HepG2 (cell line): ENCODE measurements around the gene NT5C2. TPM values are rescaled to one million over a fixed set of nuclear protein-coding genes. Genes with fewer than 3 reads are reported as not detected.

Experiments used
- ATAC-seq: fragments of 200-7000 bp; cut with Tn5 transposase; 3 replicates; pipeline ENCODE4 v1.9.1; 2020; ENCODE audit warnings: mild to moderate bottlenecking, moderate library complexity
- BruUV-seq: library from RNA; stranded (reverse); fragments of 400-500 nt; replicated peaks from 2 replicates; lab custom pipeline; 2021; lab: Mats Ljungman, UMichigan
- CTCF ChIA-PET: fragments of 300-600 bp; formaldehyde crosslinking; extraction: SDS; loops from one replicate; lab custom pipeline; 2021; ENCODE audit warnings: low total read pairs, inconsistent platforms, low intra/inter-chr PET ratio; lab: Yijun Ruan, JAX
- POLR2A ChIA-PET: fragments of 350-600 bp; sonication (Branson Sonifier 250); formaldehyde crosslinking; loops from one replicate; lab custom pipeline; 2020; ENCODE audit warnings: antibody characterized with exemption, inconsistent platforms; lab: Yijun Ruan, JAX
- DNase-seq: peaks from one replicate; pipeline ENCODE4 v3.0.0-alpha.2; 2015; ENCODE audit warnings: low spot score
- FAIRE-seq: peaks from 3 replicates; lab custom pipeline; 2011; peaks lifted over from hg19 to GRCh38; lab: Jason Lieb, UNC
- H2AFZ ChIP-seq: one replicate; pipeline ENCODE4 v1.6.1; 2011; ENCODE audit warnings: low read length, inconsistent platforms
- H3K27ac ChIP-seq: fragments of 300-600 bp; 3 replicates; pipeline ENCODE4 v1.8.0; 2011; ENCODE audit warnings: mixed run types, mild to moderate bottlenecking, mixed read lengths, low read length, inconsistent platforms; ENCODE audit not compliant: insufficient read depth; ENCODE audit errors: extremely low read length
- H3K27me3 ChIP-seq, 2 experiments: fragments of 200-600 bp in 1 of 2; 2 replicates in 1 of 2; 3 replicates in 1 of 2; pipeline versions ENCODE4 v1.6.0 to v1.8.0; 2011; ENCODE audit warnings: low read length in 2 of 2, mild to moderate bottlenecking in 2 of 2, moderate library complexity in 2 of 2, inconsistent platforms in 1 of 2; ENCODE audit not compliant: insufficient read depth in 2 of 2, control insufficient read depth in 1 of 2
- H3K36me3 ChIP-seq, 2 experiments: fragments of 200-600 bp in 1 of 2; replicated peaks in 1 of 2; 2 replicates in 1 of 2; 3 replicates in 1 of 2; pipeline versions ENCODE4 v1.5.1 to v1.8.0; 2011; ENCODE audit warnings: low read length in 2 of 2, inconsistent platforms in 1 of 2; ENCODE audit not compliant: insufficient read depth in 2 of 2, control insufficient read depth in 1 of 2
- H3K4me1 ChIP-seq: 2 replicates; pipeline ENCODE4 v1.5.1; 2012; ENCODE audit warnings: low read length, inconsistent platforms; ENCODE audit not compliant: insufficient read depth
- H3K4me2 ChIP-seq: 2 replicates; pipeline ENCODE4 v1.6.0; 2011; ENCODE audit warnings: low read depth, low read length, inconsistent platforms
- H3K4me3 ChIP-seq, 3 experiments: fragments of 200-600 bp in 1 of 3; sonication (generic), shearing (Covaris generic) in 1 of 3; replicated peaks in 1 of 3; 2 replicates each; pipeline ENCODE4 v1.5.1; 2011 to 2016; ENCODE audit warnings: low read length in 3 of 3, inconsistent platforms in 2 of 3, low read depth in 2 of 3, mild to moderate bottlenecking in 2 of 3, control low read depth in 1 of 3, mixed read lengths in 1 of 3; ENCODE audit not compliant: insufficient read depth in 1 of 3
- H3K79me2 ChIP-seq: one replicate; pipeline ENCODE4 v1.6.1; 2011; ENCODE audit warnings: low read length, inconsistent platforms; ENCODE audit not compliant: insufficient read depth
- H3K9ac ChIP-seq: 2 replicates; pipeline ENCODE4 v1.6.0; 2011; ENCODE audit warnings: mild to moderate bottlenecking, low read depth, low read length, inconsistent platforms; ENCODE audit not compliant: insufficient read depth
- H3K9me3 ChIP-seq: 2 replicates; pipeline ENCODE4 v1.5.1; 2012; ENCODE audit warnings: mild to moderate bottlenecking, low read length
- H4K20me1 ChIP-seq: 2 replicates; pipeline ENCODE4 v1.6.0; 2011; ENCODE audit warnings: inconsistent platforms, mild to moderate bottlenecking, low read length, moderate library complexity; ENCODE audit not compliant: insufficient read depth
- MTF1 ChIP-seq: sonication (generic); formaldehyde crosslinking; IDR thresholded peaks from 2 replicates; pipeline ENCODE4 v1.5.0; 2020; ENCODE audit warnings: missing genetic modification reagents
- PAF1 ChIP-seq: IDR thresholded peaks from 2 replicates; pipeline ENCODE4 v1.6.1; 2016; ENCODE audit warnings: missing genetic modification reagents, missing compliant biosample characterization
- RARA ChIP-seq: IDR thresholded peaks from 2 replicates; pipeline ENCODE4 v1.6.1; 2016; ENCODE audit warnings: missing genetic modification reagents, missing compliant biosample characterization
- SP4 ChIP-seq: sonication (generic); formaldehyde crosslinking; IDR thresholded peaks from 2 replicates; pipeline ENCODE4 v1.8.1; 2023; ENCODE audit warnings: mild to moderate bottlenecking, missing genetic modification reagents
- STAG1 ChIP-seq: sonication (generic); formaldehyde crosslinking; IDR thresholded peaks from 2 replicates; pipeline ENCODE4 v1.4.0; 2020; ENCODE audit warnings: missing genetic modification reagents
- TGIF2 ChIP-seq: IDR thresholded peaks from 2 replicates; pipeline ENCODE4 v1.6.1; 2016; ENCODE audit warnings: control low read depth, missing compliant biosample characterization
- ZNF501 ChIP-seq: sonication (generic); formaldehyde crosslinking; IDR thresholded peaks from 2 replicates; pipeline ENCODE4 v1.5.1; 2020; ENCODE audit warnings: mild to moderate bottlenecking, moderate library complexity, missing genetic modification reagents
- WGBS: methylation state at CpG from one replicate; pipeline ENCODE4 v1.1.6; 2017; ENCODE audit warnings: low lambda C conversion rate; 5-methylcytosine and 5-hydroxymethylcytosine counted together
- in situ Hi-C: cut with HindIII; loops from 2 replicates; pipeline ENCODE4 v1.10.0; 2017; ENCODE audit warnings: low pct_unique_long_range_greater_than_20kb; ENCODE audit not compliant: extremely low pct_ligation_motif_present
- intact Hi-C: fragments of 100-400 bp; cut with micrococcal nuclease; formaldehyde crosslinking; loops from one replicate; pipeline ENCODE4 v1.10.0; 2022; ENCODE audit not compliant: unreplicated experiment
- polyA plus RNA-seq, 8 experiments: library from polyadenylated mRNA; depleted of rRNA in 3 of 8; stranded (reverse) in 7 of 8; unstranded in 1 of 8; fragments of >200 nt; fragmentation: Illumina TruSeq in 4 of 8; extraction: Trizol in 4 of 8; gene quantifications; 2 replicates each; pipeline versions ENCODE4 v1.2.1 to v1.2.3, GENCODE V29; 2011 to 2016; ENCODE audit warnings: low read depth in 4 of 8, missing spikeins in 1 of 8, mixed read lengths in 1 of 8; ENCODE audit not compliant: insufficient read depth in 1 of 8
- total RNA-seq, 5 experiments: library from RNA; depleted of rRNA; stranded (reverse); fragments of >200 nt; fragmentation: Illumina TruSeq; extraction: Trizol; gene quantifications; 2 replicates each; pipeline ENCODE4 v1.2.3, GENCODE V29; 2016; ENCODE audit warnings: low read depth in 1 of 5
- TF ChIP-seq, protein P1 (sequence below): IDR thresholded peaks from 2 replicates; pipeline ENCODE4 v1.6.1; 2016; ENCODE audit warnings: control low read depth
- TF ChIP-seq, protein P2 (sequence below): sonication (generic); formaldehyde crosslinking; IDR thresholded peaks from 2 replicates; pipeline ENCODE4 v1.5.0; 2020; ENCODE audit warnings: mild to moderate bottlenecking, missing genetic modification reagents, moderate library complexity
- TF ChIP-seq, protein P3 (sequence below): fragments of 450-650 bp; IDR thresholded peaks from 2 replicates; pipeline ENCODE4 v1.6.1; 2017; ENCODE audit warnings: mild to moderate bottlenecking

Gene NT5C2
- total and polyA plus RNA-seq, 2 of the 13 experiments (the other 11 are each of a cell fraction or from before 2014, with no cell fraction given), result 40.6 to 55.2 TPM

DNA sequence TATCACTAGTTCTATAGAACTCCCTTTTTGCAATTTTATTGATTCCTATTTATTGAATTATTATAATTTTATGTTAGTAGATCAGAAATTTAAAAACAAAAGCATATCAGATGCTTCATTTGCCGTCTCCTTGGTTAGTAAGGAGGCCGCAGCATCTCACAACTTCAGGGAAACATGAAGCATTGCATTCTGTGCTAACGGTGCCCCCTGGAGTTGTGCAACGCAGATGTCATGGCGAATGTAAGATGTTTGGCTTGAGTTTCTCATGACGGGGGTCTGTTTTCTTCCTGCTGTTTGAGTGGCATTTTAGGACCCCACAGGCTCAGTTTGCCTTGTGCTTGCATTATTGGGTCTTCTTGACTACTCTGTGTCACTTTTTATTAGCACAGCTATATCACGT, 150.2 kb downstream of the NT5C2 start:
- FAIRE-seq (no peak), ATAC-seq (no peak)
- H4K20me1 ChIP-seq, result no peaks in the 10 kb centered on the region
- no peaks in the 10 kb centered on the region for H3K9me3 ChIP-seq
- H3K4me3 ChIP-seq, result no peak overlapping the region
- no peak overlapping the region for H2AFZ ChIP-seq
- no peaks in the 10 kb centered on the region for H3K36me3 ChIP-seq
- TF ChIP-seq, protein P1, sequence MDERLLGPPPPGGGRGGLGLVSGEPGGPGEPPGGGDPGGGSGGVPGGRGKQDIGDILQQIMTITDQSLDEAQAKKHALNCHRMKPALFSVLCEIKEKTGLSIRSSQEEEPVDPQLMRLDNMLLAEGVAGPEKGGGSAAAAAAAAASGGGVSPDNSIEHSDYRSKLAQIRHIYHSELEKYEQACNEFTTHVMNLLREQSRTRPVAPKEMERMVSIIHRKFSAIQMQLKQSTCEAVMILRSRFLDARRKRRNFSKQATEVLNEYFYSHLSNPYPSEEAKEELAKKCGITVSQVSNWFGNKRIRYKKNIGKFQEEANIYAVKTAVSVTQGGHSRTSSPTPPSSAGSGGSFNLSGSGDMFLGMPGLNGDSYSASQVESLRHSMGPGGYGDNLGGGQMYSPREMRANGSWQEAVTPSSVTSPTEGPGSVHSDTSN (CRISPR knock-in tag), result no peak
- peak; percentile 51 for TF ChIP-seq STAG1 (CRISPR knock-in tag)
- TF ChIP-seq, protein P2, sequence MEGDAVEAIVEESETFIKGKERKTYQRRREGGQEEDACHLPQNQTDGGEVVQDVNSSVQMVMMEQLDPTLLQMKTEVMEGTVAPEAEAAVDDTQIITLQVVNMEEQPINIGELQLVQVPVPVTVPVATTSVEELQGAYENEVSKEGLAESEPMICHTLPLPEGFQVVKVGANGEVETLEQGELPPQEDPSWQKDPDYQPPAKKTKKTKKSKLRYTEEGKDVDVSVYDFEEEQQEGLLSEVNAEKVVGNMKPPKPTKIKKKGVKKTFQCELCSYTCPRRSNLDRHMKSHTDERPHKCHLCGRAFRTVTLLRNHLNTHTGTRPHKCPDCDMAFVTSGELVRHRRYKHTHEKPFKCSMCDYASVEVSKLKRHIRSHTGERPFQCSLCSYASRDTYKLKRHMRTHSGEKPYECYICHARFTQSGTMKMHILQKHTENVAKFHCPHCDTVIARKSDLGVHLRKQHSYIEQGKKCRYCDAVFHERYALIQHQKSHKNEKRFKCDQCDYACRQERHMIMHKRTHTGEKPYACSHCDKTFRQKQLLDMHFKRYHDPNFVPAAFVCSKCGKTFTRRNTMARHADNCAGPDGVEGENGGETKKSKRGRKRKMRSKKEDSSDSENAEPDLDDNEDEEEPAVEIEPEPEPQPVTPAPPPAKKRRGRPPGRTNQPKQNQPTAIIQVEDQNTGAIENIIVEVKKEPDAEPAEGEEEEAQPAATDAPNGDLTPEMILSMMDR (CRISPR knock-in tag), result peak; percentile 44
- TF ChIP-seq, all 625 proteins: peak for 2
- Histone ChIP-seq H3K9ac (no peak overlapping the region), H3K27me3 (no peaks in the 10 kb centered on the region; a peak in 1 of 5 replicates), H3K4me1 (peaks cover 27% of the 10 kb centered on the region), H3K79me2 (peaks cover 4% of the 10 kb centered on the region), H3K4me2 (no peak overlapping the region), H3K27ac (no peak overlapping the region)
- in situ Hi-C loops, result no loop called here
- 92% methylated on average over 7 of the region's 7 CpGs for WGBS
- CTCF ChIA-PET, result no interaction called here
- POLR2A ChIA-PET, result no interaction called here
- intact Hi-C loops, result no loop called here
- BruUV-seq, result no TSS peak
- no peak for DNase-seq

DNA sequence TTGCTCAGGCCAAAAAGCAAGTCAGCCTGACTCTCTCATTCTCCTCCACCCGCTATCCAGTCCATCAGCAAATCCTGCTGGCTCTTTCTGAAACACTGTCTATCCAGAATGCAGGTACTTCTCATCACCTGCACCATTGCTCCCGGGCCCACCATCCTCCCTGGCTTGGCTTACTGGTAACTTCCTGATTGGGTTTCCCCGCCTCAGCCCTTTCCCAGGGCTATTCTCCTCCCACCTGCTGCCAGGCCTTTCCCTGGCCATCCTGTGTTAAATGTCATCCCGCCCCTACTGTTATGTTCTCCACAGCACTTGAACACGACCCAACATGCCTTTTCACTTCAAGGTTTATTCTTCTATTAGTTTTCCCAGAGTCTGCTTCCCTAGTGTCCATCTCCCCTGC, 150.9 kb downstream of the NT5C2 start:
- no peak for ATAC-seq
- Histone ChIP-seq H3K9ac (no peak overlapping the region), H3K79me2 (peaks cover 4% of the 10 kb centered on the region), H3K36me3 (no peaks in the 10 kb centered on the region), H4K20me1 (no peaks in the 10 kb centered on the region), H3K27ac (peak overlapping the region; percentile 10), H2AFZ (no peak overlapping the region), H3K4me2 (no peak overlapping the region), H3K9me3 (no peaks in the 10 kb centered on the region), H3K27me3 (no peaks in the 10 kb centered on the region; a peak in 1 of 5 replicates), H3K4me3 (no peak overlapping the region), H3K4me1 (peaks cover 27% of the 10 kb centered on the region)
- WGBS, result 99% methylated on average over 5 of the region's 5 CpGs
- TF ChIP-seq ZNF501 (CRISPR knock-in tag) (no peak), SP4 (no peak), MTF1 (no peak), TGIF2 (no peak), PAF1 (CRISPR knock-in tag) (no peak), RARA (CRISPR knock-in tag) (no peak)
- TF ChIP-seq, protein P3, sequence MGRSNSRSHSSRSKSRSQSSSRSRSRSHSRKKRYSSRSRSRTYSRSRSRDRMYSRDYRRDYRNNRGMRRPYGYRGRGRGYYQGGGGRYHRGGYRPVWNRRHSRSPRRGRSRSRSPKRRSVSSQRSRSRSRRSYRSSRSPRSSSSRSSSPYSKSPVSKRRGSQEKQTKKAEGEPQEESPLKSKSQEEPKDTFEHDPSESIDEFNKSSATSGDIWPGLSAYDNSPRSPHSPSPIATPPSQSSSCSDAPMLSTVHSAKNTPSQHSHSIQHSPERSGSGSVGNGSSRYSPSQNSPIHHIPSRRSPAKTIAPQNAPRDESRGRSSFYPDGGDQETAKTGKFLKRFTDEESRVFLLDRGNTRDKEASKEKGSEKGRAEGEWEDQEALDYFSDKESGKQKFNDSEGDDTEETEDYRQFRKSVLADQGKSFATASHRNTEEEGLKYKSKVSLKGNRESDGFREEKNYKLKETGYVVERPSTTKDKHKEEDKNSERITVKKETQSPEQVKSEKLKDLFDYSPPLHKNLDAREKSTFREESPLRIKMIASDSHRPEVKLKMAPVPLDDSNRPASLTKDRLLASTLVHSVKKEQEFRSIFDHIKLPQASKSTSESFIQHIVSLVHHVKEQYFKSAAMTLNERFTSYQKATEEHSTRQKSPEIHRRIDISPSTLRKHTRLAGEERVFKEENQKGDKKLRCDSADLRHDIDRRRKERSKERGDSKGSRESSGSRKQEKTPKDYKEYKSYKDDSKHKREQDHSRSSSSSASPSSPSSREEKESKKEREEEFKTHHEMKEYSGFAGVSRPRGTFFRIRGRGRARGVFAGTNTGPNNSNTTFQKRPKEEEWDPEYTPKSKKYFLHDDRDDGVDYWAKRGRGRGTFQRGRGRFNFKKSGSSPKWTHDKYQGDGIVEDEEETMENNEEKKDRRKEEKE, result no peak
- FAIRE-seq, result no peak
- in situ Hi-C loops (no loop called here), intact Hi-C loops (no loop called here)
- ChIA-PET CTCF (no interaction called here), POLR2A (interaction anchor here (0.6 kb wide), 1 partner anchor 187 kb away, joined by 4 read pairs; no protein-coding TSS in a partner anchor)
- no peak for DNase-seq
- BruUV-seq, result no TSS peak
